ENCODE data around the gene NOX1. TPM values are rescaled to one million over a fixed set of nuclear protein-coding genes. Genes with fewer than 3 reads are reported as not detected.

Gene NOX1
- not detected for total RNA-seq

DNA sequence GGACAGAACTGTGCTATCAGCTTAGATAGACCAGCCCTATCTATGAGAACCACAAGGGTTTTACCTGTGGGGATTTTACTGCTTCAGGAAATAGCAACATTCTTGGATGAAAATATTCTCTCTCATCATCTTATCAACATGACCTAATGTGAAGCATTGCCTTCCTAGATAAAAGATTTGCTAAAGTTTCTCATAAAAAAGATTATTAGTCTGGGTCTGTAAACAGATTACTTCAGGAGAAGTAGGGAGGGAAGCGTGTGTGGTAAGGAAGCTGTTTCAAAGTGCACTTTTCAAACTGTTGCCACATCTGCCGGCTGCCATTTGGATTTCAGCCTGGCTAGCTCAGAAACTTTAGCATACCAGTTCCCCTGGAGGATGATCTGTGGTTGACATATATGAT lies at the start of gene NOX1:
TSS of gene NOX1 (minus strand) at position 35 of the 400 bp plus-strand sequence. CDS start 220 bp downstream, outside the sequence.

DNA sequence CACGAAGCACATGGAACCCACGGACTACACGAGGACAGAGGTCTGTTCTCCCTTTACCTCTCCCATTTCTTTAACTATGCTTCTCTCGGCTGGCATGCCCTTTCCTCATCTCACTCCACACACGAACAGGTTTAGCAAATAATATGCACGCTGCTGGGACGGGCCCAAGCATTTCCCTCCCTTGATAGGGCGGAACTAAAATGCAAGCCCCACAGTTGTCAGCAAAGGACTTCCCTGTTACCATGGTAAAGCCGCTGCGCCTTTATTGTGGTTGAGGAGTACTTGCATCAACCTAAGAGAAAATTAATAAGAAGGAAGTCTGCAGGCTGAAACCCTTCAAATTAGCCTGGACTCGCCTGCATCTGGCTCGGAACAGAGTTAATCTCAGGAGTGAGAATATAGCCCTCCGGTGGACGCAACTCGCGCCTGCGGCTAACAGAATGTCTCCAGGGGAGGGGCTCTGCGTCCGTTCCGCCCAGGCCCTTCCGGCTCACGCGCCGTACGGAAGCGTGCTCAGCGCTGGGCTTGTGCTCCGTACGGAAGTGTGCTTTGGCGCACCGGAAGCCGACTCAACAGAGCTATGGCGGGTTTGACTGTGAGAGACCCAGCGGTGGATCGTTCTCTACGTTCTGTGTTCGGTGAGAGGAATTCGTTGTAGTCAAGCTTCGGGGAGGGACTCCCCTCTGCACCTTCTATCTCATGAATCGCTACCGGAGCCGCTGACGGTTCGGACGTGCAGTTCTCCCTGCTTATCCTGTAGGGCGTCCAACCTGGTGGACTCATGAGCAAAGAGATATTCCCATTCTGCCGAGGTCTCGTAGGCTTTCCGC lies 54.1 kb downstream of the NOX1 start, which contains the start of gene CSTF2:
TSS of gene CSTF2 (plus strand) at position 555 of the 830 bp plus-strand sequence. CDS start at position 581, 26 bp downstream.

Small RNA genes within 50 kb of the gene (small RNA-seq; reads per million reads assigned to genes)
- not detected for gene RF00411 (ENCODE audit: low replicate concordance)

Other genes with a start within 250 kb of the NOX1 start
- gene TSPAN6, start 237.6 kb downstream of the NOX1 start, total RNA-seq = 72.9 TPM
- 17.9 TPM for gene SRPX2, start 230.2 kb downstream of the NOX1 start, total RNA-seq
- gene SYTL4, start 142.2 kb downstream of the NOX1 start, total RNA-seq = 14.3 TPM
- gene CSTF2, start 54.0 kb downstream of the NOX1 start, total RNA-seq = 15.6 TPM
- gene XKRX, start 54.6 kb upstream of the NOX1 start, total RNA-seq = 0.58 TPM
- not detected for gene ARL13A, start 95.3 kb upstream of the NOX1 start, total RNA-seq
- 15.8 TPM for gene TRMT2B, start 177.8 kb upstream of the NOX1 start, total RNA-seq
- gene TMEM35A, start 204.5 kb upstream of the NOX1 start, total RNA-seq = 4.0 TPM
- 8.9 TPM for gene CENPI, start 223.8 kb upstream of the NOX1 start, total RNA-seq

All from metanephros (tissue), 2 donors.